ENCODE data around the gene AKR1C3.

DNA sequence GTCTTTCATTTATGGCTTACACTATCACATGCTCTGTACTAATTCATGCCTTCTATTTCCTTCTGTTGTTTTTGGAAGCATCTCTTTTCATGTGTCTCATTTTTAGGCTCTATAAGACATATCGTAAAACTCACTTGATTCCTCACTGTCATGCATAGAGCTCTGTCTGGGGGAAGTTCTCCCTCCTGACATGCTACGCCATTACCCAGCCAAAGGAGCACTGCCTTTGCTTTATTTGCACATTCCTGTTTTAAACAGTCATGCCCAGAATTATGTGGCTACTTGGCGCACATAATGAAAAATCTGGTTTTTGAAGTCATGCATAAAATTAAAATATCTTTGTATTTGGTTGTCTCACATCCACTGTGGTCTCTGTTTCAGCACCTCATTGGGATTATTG lies 17.6 kb upstream of the AKR1C3 start:
- TF ChIP-seq, protein P1, sequence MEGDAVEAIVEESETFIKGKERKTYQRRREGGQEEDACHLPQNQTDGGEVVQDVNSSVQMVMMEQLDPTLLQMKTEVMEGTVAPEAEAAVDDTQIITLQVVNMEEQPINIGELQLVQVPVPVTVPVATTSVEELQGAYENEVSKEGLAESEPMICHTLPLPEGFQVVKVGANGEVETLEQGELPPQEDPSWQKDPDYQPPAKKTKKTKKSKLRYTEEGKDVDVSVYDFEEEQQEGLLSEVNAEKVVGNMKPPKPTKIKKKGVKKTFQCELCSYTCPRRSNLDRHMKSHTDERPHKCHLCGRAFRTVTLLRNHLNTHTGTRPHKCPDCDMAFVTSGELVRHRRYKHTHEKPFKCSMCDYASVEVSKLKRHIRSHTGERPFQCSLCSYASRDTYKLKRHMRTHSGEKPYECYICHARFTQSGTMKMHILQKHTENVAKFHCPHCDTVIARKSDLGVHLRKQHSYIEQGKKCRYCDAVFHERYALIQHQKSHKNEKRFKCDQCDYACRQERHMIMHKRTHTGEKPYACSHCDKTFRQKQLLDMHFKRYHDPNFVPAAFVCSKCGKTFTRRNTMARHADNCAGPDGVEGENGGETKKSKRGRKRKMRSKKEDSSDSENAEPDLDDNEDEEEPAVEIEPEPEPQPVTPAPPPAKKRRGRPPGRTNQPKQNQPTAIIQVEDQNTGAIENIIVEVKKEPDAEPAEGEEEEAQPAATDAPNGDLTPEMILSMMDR (IDR thresholded peaks at IDR 0.05; ENCODE audit: low read depth, low read length), result no peak
- no peak for TF ChIP-seq MYC (IDR thresholded peaks at IDR 0.05; ENCODE audit: low read depth, low read length)

Measured in NB4 (cell line).